HepG2 (cell line): ENCODE data around the gene GLRA3. TPM values are rescaled to one million over a fixed set of nuclear protein-coding genes. Genes with fewer than 3 reads are reported as not detected.

ENCODE experiments used
- CBX2 ChIP-seq, 2 experiments: fragments of 200-600 bp in 1 of 2; sonication (generic); formaldehyde crosslinking in 1 of 2; IDR thresholded peaks; 2 replicates each; pipeline versions ENCODE4 v1.7.0 to v1.8.1; 2018 to 2022; ENCODE audit warnings: low read depth in 2 of 2, low read length in 1 of 2, mild to moderate bottlenecking in 1 of 2, missing genetic modification reagents in 1 of 2
- CHCHD3 ChIP-seq: sonication (generic); formaldehyde crosslinking; IDR thresholded peaks from 2 replicates; pipeline ENCODE4 v1.8.0; 2022; ENCODE audit warnings: mild to moderate bottlenecking, missing genetic modification reagents, moderate library complexity
- NBN ChIP-seq: fragments of 450-650 bp; conservative IDR thresholded peaks from 2 replicates; pipeline ENCODE4 v1.6.1; 2017
- PAF1 ChIP-seq: IDR thresholded peaks from 2 replicates; pipeline ENCODE4 v1.6.1; 2016; ENCODE audit warnings: missing genetic modification reagents, missing compliant biosample characterization
- SMC3 ChIP-seq: IDR thresholded peaks from 2 replicates; pipeline ENCODE4 v1.6.1; 2011; ENCODE audit warnings: low read length, improper control_type of control experiment
- XBP1 ChIP-seq: sonication (generic); formaldehyde crosslinking; IDR thresholded peaks from 2 replicates; pipeline ENCODE4 v1.5.0; 2020; ENCODE audit warnings: missing genetic modification reagents
- ZNF124 ChIP-seq: sonication (generic); formaldehyde crosslinking; IDR thresholded peaks from 2 replicates; pipeline ENCODE4 v1.4.0; 2020; ENCODE audit warnings: missing genetic modification reagents
- ZNF382 ChIP-seq: sonication (generic); formaldehyde crosslinking; IDR thresholded peaks from 2 replicates; pipeline ENCODE4 v1.5.0; 2020; ENCODE audit warnings: missing genetic modification reagents, mild to moderate bottlenecking, borderline replicate concordance
- ZNF615 ChIP-seq: sonication (generic); formaldehyde crosslinking; IDR thresholded peaks from 2 replicates; pipeline ENCODE4 v1.5.0; 2020; ENCODE audit warnings: mild to moderate bottlenecking, missing genetic modification reagents, borderline replicate concordance
- polyA plus RNA-seq, 8 experiments: library from polyadenylated mRNA; depleted of rRNA in 3 of 8; stranded (reverse) in 7 of 8; unstranded in 1 of 8; fragments of >200 nt; fragmentation: Illumina TruSeq in 4 of 8; extraction: Trizol in 4 of 8; gene quantifications; 2 replicates each; pipeline versions ENCODE4 v1.2.1 to v1.2.3, GENCODE V29; 2011 to 2016; ENCODE audit warnings: low read depth in 4 of 8, missing spikeins in 1 of 8, mixed read lengths in 1 of 8; ENCODE audit not compliant: insufficient read depth in 1 of 8
- total RNA-seq, 5 experiments: library from RNA; depleted of rRNA; stranded (reverse); fragments of >200 nt; fragmentation: Illumina TruSeq; extraction: Trizol; gene quantifications; 2 replicates each; pipeline ENCODE4 v1.2.3, GENCODE V29; 2016; ENCODE audit warnings: low read depth in 1 of 5
- TF ChIP-seq, protein P1 (sequence below): sonication (generic); formaldehyde crosslinking; IDR thresholded peaks from 2 replicates; pipeline ENCODE4 v1.5.0; 2020; ENCODE audit warnings: mild to moderate bottlenecking, missing genetic modification reagents, moderate library complexity
- TF ChIP-seq, protein P2 (sequence below): sonication (generic); formaldehyde crosslinking; conservative IDR thresholded peaks from 2 replicates; pipeline ENCODE4 v1.8.0; 2022; ENCODE audit warnings: low read depth, missing genetic modification reagents
- TF ChIP-seq, protein P3 (sequence below): IDR thresholded peaks from 2 replicates; pipeline ENCODE4 v1.6.1; 2016; ENCODE audit warnings: low read depth

The GLRA3 gene
- total and polyA plus RNA-seq, 2 of the 13 experiments (the other 11 are each of a cell fraction or from before 2014, with no cell fraction given) = not detected

DNA sequence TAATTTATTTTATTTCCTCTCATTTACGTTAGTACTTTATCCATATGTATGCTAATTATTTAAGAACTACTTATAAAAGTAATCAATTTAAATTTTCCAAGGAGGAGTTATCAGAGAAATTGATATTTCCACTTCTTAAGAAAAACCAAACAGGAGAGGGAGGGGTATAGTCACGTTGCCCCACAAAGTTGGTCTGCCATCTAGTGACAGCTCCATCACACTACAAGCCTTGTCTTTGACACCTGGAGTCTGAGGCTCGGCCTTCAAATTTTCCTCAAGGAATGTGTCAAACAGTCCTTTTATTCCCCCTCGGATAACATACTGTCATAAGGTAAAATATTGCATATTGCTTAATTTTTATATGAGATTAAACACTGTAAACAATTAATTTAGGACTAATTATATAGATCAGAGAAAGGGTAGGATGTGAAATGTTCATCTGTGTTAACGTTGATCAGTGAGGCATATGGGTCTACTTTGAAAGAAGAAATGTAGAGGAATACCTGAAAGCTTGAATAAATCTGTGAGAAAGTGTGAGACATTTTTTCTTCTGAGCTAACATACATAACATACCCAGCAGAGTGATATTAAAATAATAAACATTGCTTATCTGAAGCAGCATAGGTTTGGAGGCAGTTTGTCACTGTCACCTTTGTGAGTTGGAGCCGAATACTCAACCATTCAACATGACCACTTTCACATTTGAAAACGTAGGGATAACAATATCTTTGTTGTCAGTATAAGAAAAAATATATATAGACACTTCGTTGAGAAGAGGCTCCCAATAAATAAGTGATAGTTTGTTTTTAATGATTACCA, 114.4 kb downstream of the GLRA3 start (continued):
- TF ChIP-seq, protein P1, sequence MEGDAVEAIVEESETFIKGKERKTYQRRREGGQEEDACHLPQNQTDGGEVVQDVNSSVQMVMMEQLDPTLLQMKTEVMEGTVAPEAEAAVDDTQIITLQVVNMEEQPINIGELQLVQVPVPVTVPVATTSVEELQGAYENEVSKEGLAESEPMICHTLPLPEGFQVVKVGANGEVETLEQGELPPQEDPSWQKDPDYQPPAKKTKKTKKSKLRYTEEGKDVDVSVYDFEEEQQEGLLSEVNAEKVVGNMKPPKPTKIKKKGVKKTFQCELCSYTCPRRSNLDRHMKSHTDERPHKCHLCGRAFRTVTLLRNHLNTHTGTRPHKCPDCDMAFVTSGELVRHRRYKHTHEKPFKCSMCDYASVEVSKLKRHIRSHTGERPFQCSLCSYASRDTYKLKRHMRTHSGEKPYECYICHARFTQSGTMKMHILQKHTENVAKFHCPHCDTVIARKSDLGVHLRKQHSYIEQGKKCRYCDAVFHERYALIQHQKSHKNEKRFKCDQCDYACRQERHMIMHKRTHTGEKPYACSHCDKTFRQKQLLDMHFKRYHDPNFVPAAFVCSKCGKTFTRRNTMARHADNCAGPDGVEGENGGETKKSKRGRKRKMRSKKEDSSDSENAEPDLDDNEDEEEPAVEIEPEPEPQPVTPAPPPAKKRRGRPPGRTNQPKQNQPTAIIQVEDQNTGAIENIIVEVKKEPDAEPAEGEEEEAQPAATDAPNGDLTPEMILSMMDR (CRISPR knock-in tag) = peak; percentile 66
- TF ChIP-seq ZNF382 (CRISPR knock-in tag) (no peak), SMC3 (peak; percentile 39; the same call in 1 of the 2 replicates), NBN (no peak), ZNF124 (CRISPR knock-in tag) (no peak), CBX2 (IDR thresholded peaks at IDR 0.05; ENCODE audit: low read depth, low read length) (no peak), CBX2 (CRISPR knock-in tag; IDR thresholded peaks at IDR 0.05; ENCODE audit: low read depth) (no peak), PAF1 (CRISPR knock-in tag) (no peak), CHCHD3 (CRISPR knock-in tag) (no peak), ZNF615 (no peak), XBP1 (no peak)
- TF ChIP-seq, protein P2, sequence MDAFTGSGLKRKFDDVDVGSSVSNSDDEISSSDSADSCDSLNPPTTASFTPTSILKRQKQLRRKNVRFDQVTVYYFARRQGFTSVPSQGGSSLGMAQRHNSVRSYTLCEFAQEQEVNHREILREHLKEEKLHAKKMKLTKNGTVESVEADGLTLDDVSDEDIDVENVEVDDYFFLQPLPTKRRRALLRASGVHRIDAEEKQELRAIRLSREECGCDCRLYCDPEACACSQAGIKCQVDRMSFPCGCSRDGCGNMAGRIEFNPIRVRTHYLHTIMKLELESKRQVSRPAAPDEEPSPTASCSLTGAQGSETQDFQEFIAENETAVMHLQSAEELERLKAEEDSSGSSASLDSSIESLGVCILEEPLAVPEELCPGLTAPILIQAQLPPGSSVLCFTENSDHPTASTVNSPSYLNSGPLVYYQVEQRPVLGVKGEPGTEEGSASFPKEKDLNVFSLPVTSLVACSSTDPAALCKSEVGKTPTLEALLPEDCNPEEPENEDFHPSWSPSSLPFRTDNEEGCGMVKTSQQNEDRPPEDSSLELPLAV (CRISPR knock-in tag) = no peak
- TF ChIP-seq, protein P3, sequence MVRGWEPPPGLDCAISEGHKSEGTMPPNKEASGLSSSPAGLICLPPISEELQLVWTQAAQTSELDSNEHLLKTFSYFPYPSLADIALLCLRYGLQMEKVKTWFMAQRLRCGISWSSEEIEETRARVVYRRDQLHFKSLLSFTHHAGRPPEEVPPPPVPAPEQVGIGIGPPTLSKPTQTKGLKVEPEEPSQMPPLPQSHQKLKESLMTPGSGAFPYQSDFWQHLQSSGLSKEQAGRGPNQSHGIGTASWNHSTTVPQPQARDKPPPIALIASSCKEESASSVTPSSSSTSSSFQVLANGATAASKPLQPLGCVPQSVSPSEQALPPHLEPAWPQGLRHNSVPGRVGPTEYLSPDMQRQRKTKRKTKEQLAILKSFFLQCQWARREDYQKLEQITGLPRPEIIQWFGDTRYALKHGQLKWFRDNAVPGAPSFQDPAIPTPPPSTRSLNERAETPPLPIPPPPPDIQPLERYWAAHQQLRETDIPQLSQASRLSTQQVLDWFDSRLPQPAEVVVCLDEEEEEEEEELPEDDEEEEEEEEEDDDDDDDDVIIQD = no peak
